Superior temporal gyrus (tissue), 1 donor: Measurements from ENCODE around the gene NUSAP1.
"Not testable (repeated sequence)": the region's sequence is repeated elsewhere in the genome, so short reads cannot be mapped to it uniquely, and the experiment has no call there.

Experiments used
- DNase-seq: peaks from one replicate; pipeline ENCODE4 v3.0.0-alpha.2; 2016; ENCODE audit errors: extremely low spot score

Gene NUSAP1

GRCh38 chr15:41411441-41411840 is 78.8 kb downstream of the NUSAP1 start:
- no peak for DNase-seq

GRCh38 chr15:41416128-41416741 is 83.6 kb downstream of the NUSAP1 start:
- no peak for DNase-seq

- peak; percentile 90 for DNase-seq
Measured at GRCh38 chr15:41416742-41417417, 84.2 kb downstream of the NUSAP1 start, which contains the start of gene RTF1. TSS of gene RTF1 (plus strand) at chr15:41417095. CDS start at chr15:41417116, 21 bp downstream.

GRCh38 chr15:41417418-41418195 is 84.9 kb downstream of the NUSAP1 start:
- DNase-seq = no peak

GRCh38 chr15:41423979-41424659 is 91.4 kb downstream of the NUSAP1 start:
- DNase-seq = no peak

GRCh38 chr15:41424809-41425208 is 92.1 kb downstream of the NUSAP1 start:
- no peak for DNase-seq

GRCh38 chr15:41425907-41426306 is 93.2 kb downstream of the NUSAP1 start:
- not testable (repeated sequence) for DNase-seq

GRCh38 chr15:41429003-41429890 is 96.6 kb downstream of the NUSAP1 start:
- no peak for DNase-seq
